GM12878 (cell line): Measurements from ENCODE around the gene FRMD8. TPM values are rescaled to one million over a fixed set of nuclear protein-coding genes. Genes with fewer than 3 reads are reported as not detected.

Experiments used
- ATAC-seq: fragments of 200-7000 bp; cut with Tn5 transposase; 3 replicates; pipeline ENCODE4 v1.9.1; 2020; ENCODE audit warnings: mild to moderate bottlenecking, moderate library complexity
- BruUV-seq: library from RNA; stranded (reverse); fragments of 400-500 nt; replicated peaks from 2 replicates; lab custom pipeline; 2021; lab: Mats Ljungman, UMichigan
- CTCF ChIA-PET: fragments of 300-600 bp; sonication (Branson Sonifier 250); formaldehyde crosslinking; extraction: SDS; loops from one replicate; lab custom pipeline; 2021; ENCODE audit warnings: inconsistent platforms; lab: Yijun Ruan, JAX
- POLR2A ChIA-PET: fragments of 350-600 bp; formaldehyde crosslinking; extraction: SDS; loops from one replicate; lab custom pipeline; 2021; ENCODE audit warnings: inconsistent platforms; lab: Charles Lee
- RAD21 ChIA-PET: fragments of 300-600 bp; sonication (Branson Sonifier 250); formaldehyde crosslinking; loops from one replicate; lab custom pipeline; 2023; ENCODE audit warnings: antibody characterized with exemption; ENCODE audit not compliant: unreplicated experiment; lab: Charles Lee
- SMC1A ChIA-PET: fragments of 300-600 bp; sonication (Branson Sonifier 250); formaldehyde crosslinking; loops from one replicate; lab custom pipeline; 2023; ENCODE audit not compliant: unreplicated experiment, uncharacterized antibody; lab: Charles Lee
- DNase-seq: peaks from one replicate; pipeline ENCODE4 v3.0.0-alpha.2; 2011; ENCODE audit warnings: low read depth, low spot score
- FAIRE-seq: peaks from 3 replicates; lab custom pipeline; 2011; peaks lifted over from hg19 to GRCh38; lab: Jason Lieb, UNC
- H2AFZ ChIP-seq: 2 replicates; pipeline ENCODE4 v1.6.0; 2011; ENCODE audit warnings: low read depth, low read length, control low read depth; ENCODE audit not compliant: control insufficient read depth
- H3K27ac ChIP-seq: 2 replicates; pipeline ENCODE4 v1.5.1; 2011; ENCODE audit warnings: control low read depth; ENCODE audit not compliant: control insufficient read depth, insufficient read depth
- H3K27me3 ChIP-seq, 2 experiments: replicated peaks in 1 of 2; 2 replicates each; pipeline versions ENCODE4 v1.6.0 to v1.6.1; 2011; ENCODE audit warnings: low read length in 1 of 2; ENCODE audit not compliant: control insufficient read depth in 2 of 2, insufficient read depth in 2 of 2
- H3K36me3 ChIP-seq, 2 experiments: 2 replicates each; pipeline ENCODE4 v1.5.1; 2011; ENCODE audit warnings: low read length in 1 of 2; ENCODE audit not compliant: control insufficient read depth in 2 of 2, insufficient read depth in 2 of 2
- H3K4me1 ChIP-seq: 2 replicates; pipeline ENCODE4 v1.6.1; 2011; ENCODE audit warnings: mild to moderate bottlenecking, low read length, moderate library complexity, mixed read lengths; ENCODE audit not compliant: control insufficient read depth, insufficient read depth
- H3K4me2 ChIP-seq: 2 replicates; pipeline ENCODE4 v1.6.0; 2011; ENCODE audit warnings: control low read depth; ENCODE audit not compliant: control insufficient read depth, insufficient read depth
- H3K4me3 ChIP-seq: fragments of 200-600 bp; sonication (generic); 2 replicates; pipeline ENCODE4 v1.5.1; 2016
- H3K79me2 ChIP-seq: 2 replicates; pipeline ENCODE4 v1.6.0; 2011; ENCODE audit warnings: low read length; ENCODE audit not compliant: control insufficient read depth, insufficient read depth
- H3K9ac ChIP-seq: 2 replicates; pipeline ENCODE4 v1.8.0; 2011; ENCODE audit warnings: low read length, control low read depth, mixed read lengths; ENCODE audit not compliant: control insufficient read depth, insufficient read depth
- H3K9me3 ChIP-seq: replicated peaks from 3 replicates; pipeline ENCODE4 v1.5.1; 2011; ENCODE audit warnings: mild to moderate bottlenecking, low read length; ENCODE audit not compliant: control insufficient read depth, insufficient read depth
- H4K20me1 ChIP-seq: 2 replicates; pipeline ENCODE4 v1.6.0; 2011; ENCODE audit not compliant: control insufficient read depth, insufficient read depth
- ATF3 ChIP-seq: IDR thresholded peaks from 2 replicates; pipeline ENCODE4 v1.6.1; 2011; ENCODE audit warnings: low read depth, mild to moderate bottlenecking, low read length, moderate library complexity, borderline replicate concordance; ENCODE audit errors: extremely low read depth
- ATF7 ChIP-seq: fragments of 450-650 bp; IDR thresholded peaks from 2 replicates; pipeline ENCODE4 v1.6.1; 2016; ENCODE audit warnings: low read depth, mild to moderate bottlenecking
- CBX3 ChIP-seq: fragments of 200-600 bp; sonication (generic); IDR thresholded peaks from 2 replicates; pipeline ENCODE4 v1.6.1; 2016; ENCODE audit warnings: low read depth, borderline replicate concordance
- EZH2 ChIP-seq: IDR thresholded peaks from 2 replicates; pipeline ENCODE4 v1.6.1; 2012; ENCODE audit warnings: low read depth, mild to moderate bottlenecking, control low read depth, inconsistent platforms, low read length, borderline replicate concordance; ENCODE audit not compliant: control insufficient read depth
- FOS ChIP-seq: IDR thresholded peaks from 3 replicates; pipeline ENCODE4 v1.6.1; 2011; ENCODE audit warnings: borderline replicate concordance; ENCODE audit not compliant: insufficient read length; ENCODE audit errors: extremely low read depth
- HDAC6 ChIP-seq: fragments of 200-600 bp; sonication (generic); IDR thresholded peaks from one replicate; pipeline ENCODE4 v1.8.0; 2017; ENCODE audit warnings: antibody characterized with exemption; ENCODE audit not compliant: unreplicated experiment
- JUND ChIP-seq: IDR thresholded peaks from 2 replicates; pipeline ENCODE4 v1.6.1; 2012; ENCODE audit warnings: low read depth, mild to moderate bottlenecking, low read length, improper control_type of control experiment, moderate library complexity
- KLF5 ChIP-seq: fragments of 450-650 bp; IDR thresholded peaks from 2 replicates; pipeline ENCODE4 v1.6.1; 2014; ENCODE audit warnings: mild to moderate bottlenecking; ENCODE audit not compliant: partially characterized antibody
- LARP7 ChIP-seq: fragments of 450-650 bp; IDR thresholded peaks from 2 replicates; pipeline ENCODE4 v1.6.1; 2017; ENCODE audit warnings: mild to moderate bottlenecking
- MEF2B ChIP-seq: fragments of 450-650 bp; IDR thresholded peaks from 2 replicates; pipeline ENCODE4 v1.6.1; 2018; ENCODE audit warnings: mild to moderate bottlenecking, moderate library complexity; ENCODE audit not compliant: partially characterized antibody, poor library complexity, severe bottlenecking
- PKNOX1 ChIP-seq: fragments of 450-650 bp; IDR thresholded peaks from 2 replicates; pipeline ENCODE4 v1.6.1; 2016; ENCODE audit warnings: mild to moderate bottlenecking
- POLR2AphosphoS5 ChIP-seq: IDR thresholded peaks from 2 replicates; pipeline ENCODE4 v1.6.1; 2011; ENCODE audit warnings: mild to moderate bottlenecking, low read length, inconsistent platforms
- RAD21 ChIP-seq: IDR thresholded peaks from 2 replicates; pipeline ENCODE4 v1.6.1; 2011; ENCODE audit warnings: mild to moderate bottlenecking, low read depth, low read length, moderate library complexity; ENCODE audit not compliant: insufficient read depth
- SP1 ChIP-seq: IDR thresholded peaks from one replicate; pipeline ENCODE4 v1.6.1; 2011; ENCODE audit warnings: low read depth, low read length
- TAF1 ChIP-seq: IDR thresholded peaks from 2 replicates; pipeline ENCODE4 v1.6.1; 2011; ENCODE audit warnings: mild to moderate bottlenecking, low read depth, low read length, borderline replicate concordance
- TCF12 ChIP-seq: IDR thresholded peaks from 2 replicates; pipeline ENCODE4 v1.6.1; 2011; ENCODE audit warnings: low read depth, mild to moderate bottlenecking, low read length
- TCF3 ChIP-seq: IDR thresholded peaks from 2 replicates; pipeline ENCODE4 v1.6.1; 2012; ENCODE audit warnings: low read depth, mild to moderate bottlenecking, low read length, borderline replicate concordance; ENCODE audit not compliant: insufficient read depth
- ZSCAN29 ChIP-seq: fragments of 450-650 bp; IDR thresholded peaks from 2 replicates; pipeline ENCODE4 v1.6.1; 2017; ENCODE audit warnings: mild to moderate bottlenecking, moderate library complexity
- WGBS: methylation state at CpG from one replicate; pipeline ENCODE4 v1.1.6; 2016; ENCODE audit warnings: low lambda C conversion rate; ENCODE audit not compliant: insufficient replicate concordance, insufficient coverage; ENCODE audit errors: missing lambda C conversion rate; 5-methylcytosine and 5-hydroxymethylcytosine counted together
- in situ Hi-C: fragments of 300-500 bp; cut with MboI; formaldehyde crosslinking; loops from 9 replicates; pipeline ENCODE4 v1.14.3; 2018; ENCODE audit warnings: mixed read lengths
- intact Hi-C: fragments of 100-400 bp; cut with micrococcal nuclease; formaldehyde crosslinking; loops from one replicate; pipeline ENCODE4 v1.14.2; 2022; ENCODE audit not compliant: unreplicated experiment
- polyA plus RNA-seq, 11 experiments: library from polyadenylated mRNA; depleted of rRNA in 4 of 11; unstranded in 6 of 11; stranded (reverse) in 5 of 11; fragments of >200 nt; fragmentation: Nextera tagmentation in 4 of 11; fragmentation: Illumina TruSeq in 1 of 11; extraction: Ambion mirVana in 4 of 11; extraction: Trizol in 1 of 11; gene quantifications; 1 replicate in 1 of 11; 2 replicates in 10 of 11; pipeline versions ENCODE4 v1.2.1 to v1.2.3, GENCODE V29; 2011 to 2016; ENCODE audit warnings: inconsistent platforms in 2 of 11, missing spikeins in 2 of 11, low read depth in 1 of 11
- total RNA-seq, 4 experiments: library from RNA; depleted of rRNA in 3 of 4; stranded (reverse); fragments of >200 nt in 3 of 4; fragmentation: Illumina TruSeq in 1 of 4; extraction: Trizol in 1 of 4; gene quantifications; 2 replicates each; pipeline versions ENCODE4 v1.2.1 to v1.2.3, GENCODE V29; 2013 to 2021
- TF ChIP-seq, protein P1 (sequence below): fragments of 450-650 bp; IDR thresholded peaks from 2 replicates; pipeline ENCODE4 v1.6.1; 2017; ENCODE audit warnings: borderline replicate concordance

The FRMD8 gene
- total and polyA plus RNA-seq, 10 of the 15 experiments (the other 5 are each of a cell fraction or from before 2014, with no cell fraction given) = 8.3 to 69.4 (median 28.0) TPM

- TF ChIP-seq RAD21 (no peak), ATF7 (no peak), EZH2 (no peak), POLR2AphosphoS5 (no peak; the same call in 1 of the 2 replicates), CBX3 (no peak), TCF3 (no peak), JUND (no peak)
These were observed 25.2 kb downstream of the FRMD8 start (continued) for GRCh38 chr11:65411681-65412070.

- Histone ChIP-seq H3K27ac (no peak overlapping the region), H3K4me1 (peaks cover 18% of the 10 kb centered on the region), H2AFZ (no peak overlapping the region), H3K4me2 (no peak overlapping the region), H3K27me3 (no peaks in the 10 kb centered on the region), H3K36me3 (peaks cover 4 to 21% of the 10 kb centered on the region in 2 experiments), H3K4me3 (no peak overlapping the region), H4K20me1 (no peaks in the 10 kb centered on the region), H3K9me3 (no peaks in the 10 kb centered on the region), H3K9ac (no peak overlapping the region), H3K79me2 (peaks cover 15% of the 10 kb centered on the region)
- CTCF ChIA-PET = interaction anchor here (1.1 to 15.3 kb wide), 3 partner anchors 12 to 98 kb away, joined by 3 to 362 read pairs (median 4); no protein-coding TSS in a partner anchor
- ATAC-seq (no peak), DNase-seq (no peak), FAIRE-seq (no peak)
- POLR2A ChIA-PET = interaction anchor here (0.6 to 0.8 kb wide), 3 partner anchors 9 to 67 kb away, joined by 3 to 4 read pairs (median 3); no protein-coding TSS in a partner anchor
- in situ Hi-C loops = no loop called here
- BruUV-seq = no TSS peak
- RAD21 ChIA-PET = interaction anchor here (1.1 kb wide), 1 partner anchor 57 kb away, joined by 4 read pairs; no protein-coding TSS in a partner anchor
- intact Hi-C loops = no loop called here
- WGBS = 86% methylated on average over 24 of the region's 24 CpGs
- SMC1A ChIA-PET = interaction anchor here (1.1 to 1.3 kb wide), 2 partner anchors 30 to 57 kb away, joined by 3 to 4 read pairs; no protein-coding TSS in a partner anchor
- TF ChIP-seq FOS = no peak
- no peak for TF ChIP-seq PKNOX1
- TF ChIP-seq TCF12 = no peak
- TF ChIP-seq TAF1 = no peak
- TF ChIP-seq SP1 = no peak
- TF ChIP-seq ATF3 = no peak
- no peak for TF ChIP-seq ZSCAN29
- TF ChIP-seq, protein P1, sequence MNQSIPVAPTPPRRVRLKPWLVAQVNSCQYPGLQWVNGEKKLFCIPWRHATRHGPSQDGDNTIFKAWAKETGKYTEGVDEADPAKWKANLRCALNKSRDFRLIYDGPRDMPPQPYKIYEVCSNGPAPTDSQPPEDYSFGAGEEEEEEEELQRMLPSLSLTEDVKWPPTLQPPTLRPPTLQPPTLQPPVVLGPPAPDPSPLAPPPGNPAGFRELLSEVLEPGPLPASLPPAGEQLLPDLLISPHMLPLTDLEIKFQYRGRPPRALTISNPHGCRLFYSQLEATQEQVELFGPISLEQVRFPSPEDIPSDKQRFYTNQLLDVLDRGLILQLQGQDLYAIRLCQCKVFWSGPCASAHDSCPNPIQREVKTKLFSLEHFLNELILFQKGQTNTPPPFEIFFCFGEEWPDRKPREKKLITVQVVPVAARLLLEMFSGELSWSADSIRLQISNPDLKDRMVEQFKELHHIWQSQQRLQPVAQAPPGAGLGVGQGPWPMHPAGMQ = no peak
- TF ChIP-seq MEF2B = no peak
- TF ChIP-seq LARP7 = no peak
- no peak for TF ChIP-seq KLF5
- TF ChIP-seq HDAC6 = no peak
These were observed 26.0 kb downstream of the FRMD8 start for GRCh38 chr11:65412271-65413076.
